PC-3 (cell line): ENCODE results near the gene GCLC. TPM values are rescaled to one million over a fixed set of nuclear protein-coding genes. Genes with fewer than 3 reads are reported as not detected.

ENCODE experiments used
- ATAC-seq: fragments of 200-7000 bp; cut with Tn5 transposase; 2 replicates; pipeline ENCODE4 v1.9.1; 2020; ENCODE audit warnings: mild to moderate bottlenecking, moderate library complexity
- BruUV-seq: library from RNA; stranded (reverse); fragments of 400-500 nt; replicated peaks from 2 replicates; lab custom pipeline; 2021; lab: Mats Ljungman, UMichigan
- CTCF ChIA-PET: fragments of 300-600 bp; sonication (Branson Sonifier 250); formaldehyde crosslinking; loops from one replicate; lab custom pipeline; 2022; ENCODE audit warnings: antibody characterized with exemption; lab: Charles Lee
- POLR2A ChIA-PET: fragments of 300-600 bp; sonication (Branson Sonifier 250); formaldehyde crosslinking; loops from one replicate; lab custom pipeline; 2022; ENCODE audit warnings: antibody characterized with exemption; ENCODE audit not compliant: unreplicated experiment; lab: Charles Lee
- DNase-seq: peaks from one replicate; pipeline ENCODE4 v3.0.0-alpha.2; 2015
- H2AFZ ChIP-seq: fragments of 300-600 bp; sonication (generic); 2 replicates; pipeline ENCODE4 v1.6.0; 2016; ENCODE audit warnings: antibody characterized with exemption, low read length
- H3F3A ChIP-seq: fragments of 300-600 bp; sonication (generic); one replicate; pipeline ENCODE4 v1.6.0; 2017; ENCODE audit warnings: antibody characterized with exemption, low read length, control low read depth, mild to moderate bottlenecking; ENCODE audit not compliant: unreplicated experiment
- H3K27ac ChIP-seq: fragments of 300-600 bp; sonication (generic); 2 replicates; pipeline ENCODE4 v1.5.1; 2016; ENCODE audit warnings: mild to moderate bottlenecking, low read length
- H3K27me3 ChIP-seq: fragments of 300-600 bp; sonication (generic); 2 replicates; pipeline ENCODE4 v1.6.1; 2016; ENCODE audit warnings: low read length, mixed read lengths
- H3K36me3 ChIP-seq: fragments of 300-600 bp; sonication (generic); 2 replicates; pipeline ENCODE4 v1.6.1; 2016; ENCODE audit warnings: low read depth, mixed run types, low read length, mixed read lengths
- H3K4me1 ChIP-seq: fragments of 300-600 bp; sonication (generic); 2 replicates; pipeline ENCODE4 v1.5.1; 2016; ENCODE audit warnings: low read length; ENCODE audit not compliant: insufficient read depth
- H3K4me2 ChIP-seq: fragments of 300-600 bp; sonication (generic); 2 replicates; pipeline ENCODE4 v1.6.0; 2016; ENCODE audit warnings: low read length
- H3K4me3 ChIP-seq: fragments of 300-600 bp; sonication (generic); 2 replicates; pipeline ENCODE4 v1.5.1; 2016; ENCODE audit warnings: mild to moderate bottlenecking, low read length, mixed read lengths
- H3K79me2 ChIP-seq: fragments of 300-600 bp; sonication (generic); 2 replicates; pipeline ENCODE4 v1.6.1; 2017; ENCODE audit warnings: low read length, mixed read lengths
- H3K9ac ChIP-seq: fragments of 300-600 bp; sonication (generic); 2 replicates; pipeline ENCODE4 v1.6.0; 2016; ENCODE audit warnings: mild to moderate bottlenecking, low read length
- H3K9me2 ChIP-seq: fragments of 300-600 bp; sonication (generic); replicated peaks from 2 replicates; pipeline ENCODE4 v1.6.1; 2016; ENCODE audit warnings: mixed run types, low read length, mixed read lengths
- H3K9me3 ChIP-seq: fragments of 300-600 bp; sonication (generic); 2 replicates; pipeline ENCODE4 v1.6.1; 2016; ENCODE audit warnings: low read length, mixed read lengths
- H4K20me1 ChIP-seq: fragments of 300-600 bp; sonication (generic); 2 replicates; pipeline ENCODE4 v1.6.1; 2016; ENCODE audit warnings: low read length, mixed read lengths
- CTCF ChIP-seq: fragments of 300-600 bp; sonication (generic); conservative IDR thresholded peaks from 2 replicates; pipeline ENCODE4 v1.5.1; 2017; ENCODE audit warnings: antibody characterized with exemption, low read depth, mild to moderate bottlenecking, low read length
- EZH2 ChIP-seq: fragments of 300-600 bp; sonication (generic); IDR thresholded peaks from one replicate; pipeline ENCODE4 v1.6.1; 2017; ENCODE audit warnings: antibody characterized with exemption, mild to moderate bottlenecking, low read length; ENCODE audit not compliant: unreplicated experiment
- EZH2phosphoT487 ChIP-seq: fragments of 300-600 bp; sonication (generic); IDR thresholded peaks from 2 replicates; pipeline ENCODE4 v1.6.1; 2018; ENCODE audit warnings: mild to moderate bottlenecking, antibody characterized with exemption, low read length, borderline replicate concordance
- intact Hi-C: fragments of 100-400 bp; cut with micrococcal nuclease; formaldehyde crosslinking; loops from 2 replicates; pipeline ENCODE4 v1.9.0; 2023
- total RNA-seq: library from RNA; depleted of rRNA; stranded (reverse); fragments of >200 nt; gene quantifications from 2 replicates; pipeline ENCODE4 v1.2.3, GENCODE V29; 2014

GCLC gene
- total RNA-seq, 1 experiment from 2014 or later: 50.1 TPM

DNA sequence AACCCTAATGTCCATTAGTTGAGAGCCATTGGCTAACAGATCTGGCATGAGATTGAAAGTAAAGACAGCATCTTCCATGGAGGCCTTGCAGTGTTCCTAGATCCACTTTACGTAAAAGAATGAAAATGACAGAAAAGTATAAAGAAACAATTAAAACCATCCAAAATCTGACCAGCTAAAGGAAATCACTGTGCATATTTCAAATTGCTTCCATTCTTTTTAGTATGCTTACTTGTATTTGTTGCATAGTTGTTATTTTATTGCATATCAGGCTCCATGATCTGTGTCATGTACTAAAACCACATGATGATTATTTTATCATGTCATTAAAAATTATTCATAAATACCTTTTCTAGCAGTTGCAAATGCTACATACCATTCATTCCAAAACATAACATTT lies 67.9 kb downstream of the GCLC start:
- ChIA-PET CTCF (no interaction called here), POLR2A (no interaction called here)
- Histone ChIP-seq H3K9me3 (no peaks in the 10 kb centered on the region), H3K79me2 (no peaks in the 10 kb centered on the region), H3K36me3 (no peaks in the 10 kb centered on the region), H3K9ac (no peak overlapping the region), H3K9me2 (no peaks in the 10 kb centered on the region), H2AFZ (no peak overlapping the region), H3K4me2 (no peak overlapping the region), H3K27ac (no peak overlapping the region), H3F3A (no peaks in the 10 kb centered on the region), H3K4me3 (no peak overlapping the region), H3K27me3 (no peaks in the 10 kb centered on the region), H3K4me1 (no peaks in the 10 kb centered on the region), H4K20me1 (no peaks in the 10 kb centered on the region)
- no TSS peak for BruUV-seq
- TF ChIP-seq EZH2phosphoT487: no peak
- DNase-seq (no peak), ATAC-seq (no peak)
- intact Hi-C loops: no loop called here

GRCh38 chr6:53474010-53474409 lies 70.9 kb downstream of the GCLC start:
- DNase-seq (no peak), ATAC-seq (no peak)
- Histone ChIP-seq H3K4me2 (no peak overlapping the region), H3K9me3 (no peaks in the 10 kb centered on the region), H3K4me1 (no peaks in the 10 kb centered on the region), H3K27ac (no peak overlapping the region), H2AFZ (no peak overlapping the region), H3K79me2 (no peaks in the 10 kb centered on the region), H3K27me3 (no peaks in the 10 kb centered on the region), H3K9me2 (no peaks in the 10 kb centered on the region), H3F3A (no peaks in the 10 kb centered on the region), H3K4me3 (no peak overlapping the region), H3K9ac (no peak overlapping the region), H3K36me3 (no peaks in the 10 kb centered on the region), H4K20me1 (no peaks in the 10 kb centered on the region)
- intact Hi-C loops: no loop called here
- no peak for TF ChIP-seq CTCF
- no peak for TF ChIP-seq EZH2phosphoT487
- TF ChIP-seq EZH2: no peak
- CTCF ChIA-PET: no interaction called here
- BruUV-seq: no TSS peak
- POLR2A ChIA-PET: no interaction called here

- Histone ChIP-seq H2AFZ (no peak overlapping the region), H3K79me2 (no peaks in the 10 kb centered on the region), H3K4me1 (peaks cover 22% of the 10 kb centered on the region), H4K20me1 (no peaks in the 10 kb centered on the region), H3K9me3 (no peaks in the 10 kb centered on the region), H3K9me2 (no peaks in the 10 kb centered on the region), H3K27ac (no peak overlapping the region), H3K4me3 (no peak overlapping the region), H3K36me3 (no peaks in the 10 kb centered on the region), H3K27me3 (no peaks in the 10 kb centered on the region), H3F3A (no peaks in the 10 kb centered on the region), H3K9ac (no peak overlapping the region), H3K4me2 (no peak overlapping the region)
- ChIA-PET CTCF (no interaction called here), POLR2A (no interaction called here)
- ATAC-seq (no peak), DNase-seq (no peak)
- intact Hi-C loops: no loop called here
- TF ChIP-seq EZH2 (no peak), CTCF (no peak), EZH2phosphoT487 (no peak)
- BruUV-seq: no TSS peak
Measured at GRCh38 chr6:53469163-53469562, 75.7 kb downstream of the GCLC start.
